ENCODE measurements around the gene E2F1.
"Not testable (repeated sequence)": the region's sequence is repeated elsewhere in the genome, so short reads cannot be mapped to it uniquely, and the experiment has no call there.

The E2F1 gene

DNA sequence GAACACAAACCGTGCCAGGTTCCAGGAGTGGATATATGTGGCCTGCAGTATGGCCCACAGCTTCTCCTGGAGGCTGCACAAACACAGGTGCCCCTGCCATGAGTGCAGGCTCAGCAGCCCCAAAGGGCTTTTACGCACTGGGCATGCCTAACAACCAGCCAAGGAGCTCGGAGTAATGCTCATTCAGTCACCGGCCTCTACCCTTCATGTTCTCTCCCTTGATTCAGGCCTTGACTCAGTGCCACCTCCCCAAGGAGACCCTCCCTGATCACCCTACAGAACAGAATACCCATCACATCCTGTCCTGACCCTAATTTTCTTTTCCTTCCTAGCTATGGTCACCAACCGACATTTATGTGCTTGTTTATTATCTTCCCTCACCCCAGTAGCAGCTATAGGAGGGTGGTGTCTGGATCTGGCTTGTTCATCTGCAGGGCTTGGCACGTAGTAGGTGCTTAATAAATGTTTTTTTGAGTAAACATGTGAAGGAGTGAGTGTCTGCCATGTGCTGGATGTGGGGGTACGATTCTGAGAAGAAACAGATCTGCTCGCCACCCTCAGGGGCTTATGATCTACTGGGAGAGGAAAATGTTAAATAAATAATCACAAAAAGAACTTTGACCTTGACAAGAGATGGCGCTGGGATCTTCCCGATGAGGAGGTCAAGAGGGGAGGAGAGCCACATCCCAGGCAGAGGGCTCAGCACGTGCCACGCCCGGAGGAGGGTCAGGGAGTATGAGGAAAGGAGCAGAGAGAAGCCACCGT lies 24.7 kb upstream of the E2F1 start:
- no peak for DNase-seq

DNA sequence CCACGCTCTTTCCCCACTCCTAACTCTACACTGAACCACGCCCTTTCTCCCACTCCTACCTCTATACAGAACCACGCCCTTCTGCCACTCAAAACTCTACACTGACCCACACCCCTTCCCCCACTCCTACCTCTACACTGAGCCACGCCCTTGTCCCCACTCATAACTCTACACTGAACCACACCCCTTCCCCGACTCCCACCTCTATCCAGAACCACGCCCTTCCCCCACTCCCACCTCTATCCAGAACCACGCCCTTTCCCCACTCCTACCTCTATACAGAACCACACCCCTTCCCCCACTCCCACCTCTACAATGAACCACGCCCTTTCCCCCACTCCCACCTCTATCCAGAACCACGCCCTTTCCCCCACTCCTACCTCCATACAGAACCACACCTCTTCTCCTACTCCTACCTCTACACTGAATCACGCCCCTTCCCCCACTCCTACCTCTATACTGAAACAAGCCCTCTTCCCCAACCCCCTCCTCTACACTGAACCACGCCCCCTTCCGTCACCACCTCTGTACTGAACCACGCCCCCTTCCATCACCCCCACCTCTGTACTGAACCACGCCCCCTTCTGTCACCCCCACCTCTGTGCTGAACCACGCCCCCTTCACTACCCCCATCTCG lies 23.8 kb upstream of the E2F1 start:
- no peak for DNase-seq

- DNase-seq, result no peak
Measured at GRCh38 chr20:33709398-33709797, 23.2 kb upstream of the E2F1 start.

DNA sequence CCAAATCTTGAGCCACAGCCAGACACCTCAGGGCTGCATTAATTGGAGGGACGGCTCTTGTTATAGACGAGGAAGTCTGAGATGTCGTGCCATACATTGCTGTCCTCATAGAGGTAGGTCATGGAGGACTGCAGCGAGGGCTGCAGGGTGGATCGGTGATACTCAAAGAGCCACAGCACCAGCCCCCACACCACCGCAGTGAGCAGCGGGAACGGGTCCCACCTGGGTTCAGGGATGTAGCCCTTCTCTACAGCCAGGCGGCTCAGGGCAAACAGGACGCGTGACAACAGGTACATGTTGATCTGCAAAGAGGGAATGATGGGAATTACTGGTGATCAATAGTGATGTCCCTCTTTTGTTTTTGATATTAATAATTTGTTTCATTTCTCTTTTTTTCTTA lies 21.5 kb upstream of the E2F1 start:
- no peak for DNase-seq

DNA sequence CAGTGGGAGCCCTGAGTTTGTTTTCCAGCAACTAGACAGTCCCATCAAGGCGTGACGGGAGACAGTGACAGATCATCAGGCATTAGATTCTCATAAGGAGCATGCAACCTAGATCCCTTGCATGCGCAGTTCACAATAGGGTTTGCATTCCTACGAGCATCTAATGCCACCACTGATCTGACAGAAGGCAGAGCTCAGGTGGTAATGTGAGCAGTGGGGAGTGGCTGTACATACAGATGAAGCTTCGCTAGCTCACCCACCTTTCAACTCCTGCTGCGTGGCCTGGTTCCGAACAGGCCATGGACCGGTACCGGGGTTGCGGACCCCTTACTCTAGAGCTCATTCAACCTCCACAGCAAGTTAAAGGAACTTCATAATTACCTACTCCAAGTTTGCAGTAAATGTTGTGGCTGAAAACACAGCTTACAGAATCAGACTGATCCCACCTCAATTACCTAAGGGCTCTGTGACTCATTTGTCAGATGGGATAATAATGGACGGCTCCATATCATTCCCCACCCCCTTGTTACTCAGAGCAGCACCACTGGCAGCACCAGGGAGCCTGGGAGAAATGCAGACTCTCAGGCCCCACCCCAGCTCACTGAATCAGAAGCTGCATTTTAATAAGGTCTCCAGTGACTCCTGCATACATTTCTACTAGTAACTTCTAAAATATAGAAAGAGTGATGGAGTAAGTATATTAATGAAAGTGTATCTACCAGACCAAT lies 18.2 kb upstream of the E2F1 start:
- no peak for DNase-seq

DNA sequence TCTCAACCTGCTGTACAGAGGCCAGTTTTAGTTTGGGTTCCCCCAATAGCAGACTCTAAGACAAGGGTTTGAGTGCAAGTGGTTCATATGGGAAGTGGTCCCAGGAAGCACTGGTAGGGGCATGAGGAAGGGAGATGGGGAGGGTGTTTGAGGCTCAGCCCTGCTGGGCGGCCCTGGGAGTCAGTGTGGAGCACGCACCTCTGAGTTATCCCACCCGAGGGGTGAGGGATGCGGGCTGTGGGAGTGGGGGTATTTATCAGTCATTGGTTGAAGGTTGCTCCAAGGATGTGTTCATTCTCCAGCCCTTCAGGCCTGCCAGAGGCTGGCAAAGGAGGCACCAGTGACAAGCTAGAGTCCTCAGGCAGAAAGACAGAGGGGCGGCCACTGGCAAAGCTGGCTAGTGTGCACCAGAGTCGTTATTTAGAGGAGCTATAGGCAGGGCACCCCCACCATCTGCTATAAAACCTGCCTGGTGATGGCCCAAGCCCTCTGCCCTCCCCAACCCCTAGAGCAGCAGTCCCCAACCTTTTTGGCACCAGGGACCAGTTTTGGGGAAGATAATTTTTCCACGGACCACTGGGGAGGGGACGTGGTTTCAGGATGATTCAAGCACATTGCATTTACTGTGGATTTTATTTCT lies 17.4 kb upstream of the E2F1 start:
- no peak for DNase-seq

DNA sequence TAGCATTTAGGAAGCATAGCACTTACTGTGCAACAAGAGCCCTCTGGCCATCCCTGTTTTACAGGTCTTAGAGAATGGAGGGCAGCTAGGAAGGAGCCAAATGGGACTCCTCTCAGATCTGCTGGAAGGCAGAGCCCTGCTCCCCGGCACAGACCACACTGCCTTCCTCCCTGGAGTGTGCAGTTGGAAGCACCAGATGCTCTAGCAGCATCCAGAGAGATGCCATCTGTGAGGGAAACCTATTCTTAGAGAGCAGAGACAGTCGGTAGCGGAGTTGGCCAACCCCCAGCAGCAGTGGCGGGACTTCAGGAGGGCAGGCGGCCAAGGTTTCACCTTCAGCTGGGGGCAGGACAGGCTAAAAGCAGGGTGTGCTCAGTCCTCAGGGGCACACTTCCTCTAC lies 16.7 kb upstream of the E2F1 start:
- DNase-seq, result no peak

- DNase-seq, result no peak
Measured at GRCh38 chr20:33701629-33702450, 15.7 kb upstream of the E2F1 start.

- DNase-seq, result not testable (repeated sequence)
Measured at GRCh38 chr20:33700696-33701441, 14.7 kb upstream of the E2F1 start.

GRCh38 chr20:33698966-33699365 lies 12.8 kb upstream of the E2F1 start:
- not testable (repeated sequence) for DNase-seq

DNA sequence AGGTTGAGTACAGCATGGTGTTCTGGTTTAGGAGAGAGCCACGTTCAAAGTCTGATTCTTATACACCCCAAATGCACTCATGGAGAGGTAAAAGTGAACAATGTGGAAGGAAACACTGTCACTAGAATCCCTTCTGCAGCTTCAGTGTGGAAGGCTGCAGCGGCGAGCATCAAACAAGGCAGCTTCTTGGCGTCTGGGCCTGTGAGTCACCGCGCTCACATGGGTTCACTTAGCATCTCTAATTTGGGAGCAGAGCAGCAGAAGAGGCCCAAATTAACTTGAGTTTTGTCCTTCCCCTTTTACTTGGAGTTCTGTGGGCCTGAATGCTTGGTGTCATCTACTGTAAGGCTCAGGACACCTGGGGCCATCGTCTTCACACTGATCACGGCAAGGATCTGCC lies 10.9 kb upstream of the E2F1 start:
- DNase-seq, result no peak

GRCh38 chr20:33696448-33696847 lies 10.3 kb upstream of the E2F1 start:
- no peak for DNase-seq

DNA sequence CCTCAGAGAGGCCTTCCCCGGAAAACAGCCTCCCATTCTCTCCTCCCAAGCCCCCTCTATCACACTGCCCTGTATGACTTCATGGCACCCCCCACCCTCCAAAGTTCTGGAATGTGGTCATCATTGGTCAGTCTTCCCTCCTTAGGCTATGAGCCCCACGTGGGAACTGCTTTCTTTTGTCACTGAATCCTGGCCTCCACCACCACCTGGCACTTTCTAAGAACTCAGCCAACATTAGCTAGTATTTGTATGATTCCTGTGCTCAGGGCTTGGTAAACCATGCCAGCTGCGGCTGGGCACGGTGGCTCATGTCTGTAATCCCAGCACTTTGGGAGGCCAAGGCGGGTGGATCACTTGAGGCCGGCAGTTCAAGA lies 8.4 kb upstream of the E2F1 start:
- no peak for DNase-seq

GRCh38 chr20:33693741-33694638 lies 7.8 kb upstream of the E2F1 start:
- DNase-seq, result no peak

DNA sequence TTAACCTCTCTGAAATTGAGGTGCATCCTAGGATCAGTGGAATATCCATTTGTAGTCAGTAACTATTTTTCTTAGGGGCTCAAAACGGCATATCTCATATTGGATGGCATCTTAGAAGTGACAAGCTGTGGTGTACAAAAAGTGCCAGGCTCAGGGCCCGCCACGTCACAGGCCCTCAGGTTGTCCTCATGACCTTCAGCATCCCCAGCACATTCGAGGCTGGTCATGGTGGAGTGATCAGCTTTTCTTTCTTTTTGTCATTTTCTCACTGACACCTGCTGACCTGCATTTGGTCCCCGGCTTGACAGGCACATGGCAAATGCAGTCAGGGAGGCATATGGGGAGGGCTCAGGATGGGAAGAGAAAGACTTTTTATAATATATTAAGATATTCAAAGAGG lies 7.1 kb upstream of the E2F1 start:
- no peak for DNase-seq

GRCh38 chr20:33689973-33690372 lies 3.8 kb upstream of the E2F1 start:
- DNase-seq, result peak; percentile 75

- DNase-seq, result no peak
Measured at GRCh38 chr20:33689493-33689892, 3.3 kb upstream of the E2F1 start.

- no peak for DNase-seq
Measured at GRCh38 chr20:33688938-33689424, 2.8 kb upstream of the E2F1 start.

GRCh38 chr20:33687993-33688937 lies 2.1 kb upstream of the E2F1 start:
- DNase-seq, result no peak

All from CD4-positive, alpha-beta T cell treated with Interferon gamma for 1 hour (primary cell).